Measurements from ENCODE around the gene CDH24. TPM values are rescaled to one million over a fixed set of nuclear protein-coding genes. Genes with fewer than 3 reads are reported as not detected.
A peak's percentile ranks its signal among the peaks of the same experiment; 100 is the strongest.

Gene CDH24
- total RNA-seq, 1 donor from 2014 or later: 15.0 TPM

DNA sequence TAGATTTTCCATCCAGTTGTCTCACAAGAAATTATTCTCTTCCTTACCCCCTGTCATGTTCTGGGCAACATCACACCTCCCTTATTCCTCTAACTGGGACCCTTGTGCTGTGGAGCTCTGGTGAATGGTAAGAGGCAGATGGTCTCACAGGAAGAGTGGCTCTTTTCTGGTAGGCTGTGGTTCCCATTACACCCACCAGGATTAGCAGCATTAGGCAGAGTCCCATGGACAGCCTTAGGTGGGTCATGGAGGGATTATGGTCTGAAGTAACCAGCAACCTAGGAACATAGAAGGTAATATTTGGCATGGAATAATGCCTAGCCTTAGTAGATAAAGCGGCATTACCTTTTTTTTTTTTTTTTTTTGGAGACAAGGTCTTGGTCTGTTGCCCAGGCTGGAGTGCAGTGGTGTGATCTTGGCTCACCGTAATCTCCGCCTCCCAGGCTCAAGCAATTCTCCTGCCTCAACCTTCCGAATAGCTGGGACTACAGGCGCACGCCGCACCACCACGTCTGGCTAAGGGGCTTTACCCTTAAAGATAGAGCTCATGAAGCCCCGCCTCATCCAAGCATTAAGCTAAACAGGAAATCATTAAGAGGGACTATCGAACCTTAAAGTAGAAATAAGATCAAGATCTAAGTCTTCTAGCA, 42.0 kb upstream of the CDH24 start:
- no peak overlapping the region for H2AFZ ChIP-seq (replicated peaks)
- TF ChIP-seq EZH2 (IDR thresholded peaks at IDR 0.05): no peak

DNA sequence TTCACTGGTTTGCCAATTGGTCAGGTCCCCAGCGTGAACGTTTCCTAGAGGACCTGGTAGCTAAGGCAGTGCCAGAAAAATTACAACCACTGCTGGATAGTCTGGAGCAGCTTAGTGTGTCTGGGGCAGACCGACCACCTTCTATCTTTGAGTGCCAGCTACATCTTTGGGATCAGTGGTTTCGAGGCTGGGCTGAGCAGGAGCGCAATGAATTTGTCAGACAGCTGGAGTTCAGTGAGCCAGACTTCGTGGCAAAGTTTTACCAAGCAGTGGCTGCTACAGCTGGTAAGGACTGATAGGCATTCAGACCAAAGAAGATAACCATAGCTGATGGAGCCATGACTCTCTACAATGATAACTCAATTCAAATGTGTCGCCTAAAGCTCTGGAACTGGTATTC, 40.5 kb upstream of the CDH24 start:
- H3K36me3 ChIP-seq: no peaks in the 10 kb centered on the region
- peaks cover 25% of the 10 kb centered on the region for H3F3A ChIP-seq (ENCODE audit: low read depth)
- H3K27ac ChIP-seq: no peak overlapping the region
- no peaks in the 10 kb centered on the region for H3K9me3 ChIP-seq (ENCODE audit: low read depth)
- H3K4me1 Mint-ChIP-seq: peaks cover 26% of the 10 kb centered on the region
- peaks cover 18% of the 10 kb centered on the region for H3K4me1 ChIP-seq
- no peak overlapping the region for H3K4me3 ChIP-seq
- no peak for TF ChIP-seq EZH2phosphoT487 (IDR thresholded peaks at IDR 0.05)
- TF ChIP-seq, protein P1, sequence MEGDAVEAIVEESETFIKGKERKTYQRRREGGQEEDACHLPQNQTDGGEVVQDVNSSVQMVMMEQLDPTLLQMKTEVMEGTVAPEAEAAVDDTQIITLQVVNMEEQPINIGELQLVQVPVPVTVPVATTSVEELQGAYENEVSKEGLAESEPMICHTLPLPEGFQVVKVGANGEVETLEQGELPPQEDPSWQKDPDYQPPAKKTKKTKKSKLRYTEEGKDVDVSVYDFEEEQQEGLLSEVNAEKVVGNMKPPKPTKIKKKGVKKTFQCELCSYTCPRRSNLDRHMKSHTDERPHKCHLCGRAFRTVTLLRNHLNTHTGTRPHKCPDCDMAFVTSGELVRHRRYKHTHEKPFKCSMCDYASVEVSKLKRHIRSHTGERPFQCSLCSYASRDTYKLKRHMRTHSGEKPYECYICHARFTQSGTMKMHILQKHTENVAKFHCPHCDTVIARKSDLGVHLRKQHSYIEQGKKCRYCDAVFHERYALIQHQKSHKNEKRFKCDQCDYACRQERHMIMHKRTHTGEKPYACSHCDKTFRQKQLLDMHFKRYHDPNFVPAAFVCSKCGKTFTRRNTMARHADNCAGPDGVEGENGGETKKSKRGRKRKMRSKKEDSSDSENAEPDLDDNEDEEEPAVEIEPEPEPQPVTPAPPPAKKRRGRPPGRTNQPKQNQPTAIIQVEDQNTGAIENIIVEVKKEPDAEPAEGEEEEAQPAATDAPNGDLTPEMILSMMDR (IDR thresholded peaks at IDR 0.05): no peak
- no peak for TF ChIP-seq EZH2 (IDR thresholded peaks at IDR 0.05)
- H3K27me3 Mint-ChIP-seq (ENCODE audit: insufficient read depth, low read depth): peaks cover 2% of the 10 kb centered on the region
- no peaks in the 10 kb centered on the region for H3K27me3 ChIP-seq
- peaks cover under 1% of the 10 kb centered on the region for H3K9me3 Mint-ChIP-seq
- no peak for DNase-seq (ENCODE audit: low spot score)
- peaks cover 29% of the 10 kb centered on the region for H4K20me1 ChIP-seq (ENCODE audit: low read depth)
- H3K4me2 ChIP-seq: no peak overlapping the region
- no peak overlapping the region for H2AFZ ChIP-seq (replicated peaks)
- H3K27ac Mint-ChIP-seq: no peak overlapping the region
- no peak overlapping the region for H3K4me3 Mint-ChIP-seq
- peak overlapping the region; percentile 0 for H3K9ac ChIP-seq
- peaks cover 56% of the 10 kb centered on the region for H3K79me2 ChIP-seq (ENCODE audit: low read depth)
- peaks cover 15% of the 10 kb centered on the region for H3K36me3 Mint-ChIP-seq

More for the DNA sequence above, 42.0 kb upstream of the CDH24 start:
- H3K4me1 ChIP-seq: peaks cover 5% of the 10 kb centered on the region
- H3K4me3 ChIP-seq: no peak overlapping the region
- H3K27ac Mint-ChIP-seq: no peak overlapping the region
- DNase-seq (ENCODE audit: low spot score): no peak
- H3K4me2 ChIP-seq: no peak overlapping the region
- H3K27me3 Mint-ChIP-seq (ENCODE audit: insufficient read depth, low read depth): peaks cover 4% of the 10 kb centered on the region
- H3K4me3 Mint-ChIP-seq: peak overlapping the region; percentile 63
- peaks cover 14% of the 10 kb centered on the region for H4K20me1 ChIP-seq (ENCODE audit: low read depth)
- no peaks in the 10 kb centered on the region for H3K27me3 ChIP-seq
- H3F3A ChIP-seq (ENCODE audit: low read depth): peaks cover 18% of the 10 kb centered on the region
- no peak overlapping the region for H3K27ac ChIP-seq
- no peaks in the 10 kb centered on the region for H3K36me3 ChIP-seq
- H3K79me2 ChIP-seq (ENCODE audit: low read depth): peaks cover 40% of the 10 kb centered on the region
- H3K4me1 Mint-ChIP-seq: peaks cover 18% of the 10 kb centered on the region
- H3K9me3 ChIP-seq (ENCODE audit: low read depth): no peaks in the 10 kb centered on the region
- no peak overlapping the region for H3K9ac ChIP-seq
- H3K9me3 Mint-ChIP-seq: peaks cover 2% of the 10 kb centered on the region
- peaks cover 12% of the 10 kb centered on the region for H3K36me3 Mint-ChIP-seq

DNA sequence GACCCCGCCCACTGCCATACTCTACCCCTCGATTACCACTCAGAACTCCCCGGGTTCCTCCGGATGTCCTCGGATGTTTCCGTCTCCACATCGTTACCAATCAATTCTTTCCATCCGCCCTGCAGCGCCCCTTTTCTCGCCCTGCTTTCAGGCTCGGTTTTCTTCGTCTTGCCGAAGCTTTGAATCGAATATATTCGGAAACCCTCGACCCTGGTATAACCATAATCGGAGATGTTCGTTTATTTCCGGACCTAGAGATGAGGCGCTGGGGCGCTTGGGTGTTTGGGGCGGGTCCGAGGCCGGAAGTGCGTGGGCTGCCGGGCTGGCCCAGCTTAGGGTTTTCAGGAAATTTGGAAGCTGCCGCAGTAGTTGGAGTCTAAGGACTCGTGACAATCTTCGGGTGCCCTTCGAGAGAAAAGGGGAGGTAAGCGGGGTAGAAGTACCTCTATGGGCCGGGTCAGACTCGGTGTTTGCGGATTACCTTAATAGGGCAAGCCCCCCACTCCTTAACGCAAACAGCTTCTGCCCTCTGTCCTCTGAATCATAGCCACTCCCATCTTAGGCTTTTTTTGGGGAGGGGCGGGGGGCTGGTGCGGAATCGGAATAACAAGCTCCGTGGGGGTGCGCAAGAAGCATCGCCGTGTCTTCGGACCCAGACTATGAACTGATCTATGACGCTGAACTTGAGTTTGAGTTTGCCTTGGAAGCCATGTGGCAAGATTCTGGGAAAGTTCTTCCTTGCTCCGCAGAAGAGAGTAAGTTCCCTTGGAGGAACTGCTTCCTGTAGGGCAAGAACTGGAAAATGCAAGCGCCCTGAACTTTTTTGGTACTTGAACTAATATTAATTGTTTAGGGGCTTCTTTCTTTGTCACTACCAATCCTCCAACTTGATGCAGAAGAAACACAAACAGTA, 38.1 kb upstream of the CDH24 start, which contains the start of gene C14orf119:
TSS of gene C14orf119 (plus strand) at position 310 of the 913 bp plus-strand sequence. CDS start 2,154 bp downstream, outside the sequence.
- Histone ChIP-seq H4K20me1 (ENCODE audit: low read depth) (peaks cover 51% of the 10 kb centered on the region), H3K79me2 (ENCODE audit: low read depth) (peaks cover 79% of the 10 kb centered on the region)

More for the DNA sequence above, 38.1 kb upstream of the CDH24 start, which contains the start of gene C14orf119:
- Histone ChIP-seq H3K4me2 (peak within 1 kb of the TSS; percentile 97), H3K9me3 (ENCODE audit: low read depth) (no peaks in the 10 kb centered on the region), H3F3A (ENCODE audit: low read depth) (peaks cover 35% of the 10 kb centered on the region), H2AFZ (replicated peaks) (peak within 1 kb of the TSS; percentile 98), H3K9ac (peak within 1 kb of the TSS; percentile 97), H3K4me3 (peak within 1 kb of the TSS; percentile 92), H3K4me1 (peaks cover 14% of the 10 kb centered on the region), H3K36me3 (peaks cover 8% of the 10 kb centered on the region), H3K27me3 (no peaks in the 10 kb centered on the region), H3K27ac (peak within 1 kb of the TSS; percentile 94)
- Mint-ChIP-seq H3K27me3 (ENCODE audit: insufficient read depth, low read depth) (no peaks in the 10 kb centered on the region), H3K9me3 (no peaks in the 10 kb centered on the region), H3K27ac (no peak within 1 kb of the TSS), H3K36me3 (peaks cover 24% of the 10 kb centered on the region), H3K4me3 (no peak within 1 kb of the TSS), H3K4me1 (peaks cover 20% of the 10 kb centered on the region)
- DNase-seq (ENCODE audit: low spot score): peak; percentile 100
- TF ChIP-seq EZH2 (IDR thresholded peaks at IDR 0.05): no peak
- TF ChIP-seq EZH2phosphoT487 (IDR thresholded peaks at IDR 0.05): no peak
- TF ChIP-seq, protein P1 (IDR thresholded peaks at IDR 0.05): no peak
